HEK293 (cell line): ENCODE results near the gene LGALS7.

Experiments used
- FEZF1 ChIP-seq: fragments of 450-650 bp; formaldehyde crosslinking; IDR thresholded peaks from 2 replicates; pipeline ENCODE4 v1.5.1; 2016; ENCODE audit warnings: missing biosample characterization, missing genetic modification characterization
- SCRT1 ChIP-seq: fragments of 450-650 bp; formaldehyde crosslinking; IDR thresholded peaks from 2 replicates; pipeline ENCODE4 v1.5.1; 2016; ENCODE audit warnings: missing biosample characterization, missing genetic modification characterization, borderline replicate concordance
- TCF7L2 ChIP-seq: IDR thresholded peaks from 2 replicates; pipeline ENCODE4 v1.6.1; 2011; ENCODE audit warnings: low read depth, mild to moderate bottlenecking, inconsistent platforms, low read length, moderate library complexity, borderline replicate concordance
- ZBTB21 ChIP-seq: fragments of 450-650 bp; formaldehyde crosslinking; IDR thresholded peaks from 2 replicates; pipeline ENCODE4 v1.5.1; 2017; ENCODE audit warnings: missing biosample characterization, missing genetic modification characterization
- ZNF174 ChIP-seq: fragments of 450-650 bp; formaldehyde crosslinking; IDR thresholded peaks from 2 replicates; pipeline ENCODE4 v1.5.0; 2017; ENCODE audit warnings: missing biosample characterization, mild to moderate bottlenecking, missing genetic modification characterization
- ZNF184 ChIP-seq: fragments of 450-650 bp; IDR thresholded peaks from 2 replicates; pipeline ENCODE4 v1.5.1; 2018; ENCODE audit warnings: missing biosample characterization, mild to moderate bottlenecking, missing genetic modification characterization
- ZNF621 ChIP-seq: fragments of 450-650 bp; formaldehyde crosslinking; IDR thresholded peaks from 2 replicates; pipeline ENCODE4 v1.5.1; 2017; ENCODE audit warnings: missing biosample characterization, missing genetic modification characterization
- TF ChIP-seq, protein P1 (sequence below): fragments of 450-650 bp; formaldehyde crosslinking; IDR thresholded peaks from 2 replicates; pipeline ENCODE4 v1.5.1; 2016; ENCODE audit warnings: missing biosample characterization, missing genetic modification characterization
- TF ChIP-seq, protein P2 (sequence below): fragments of 450-650 bp; formaldehyde crosslinking; IDR thresholded peaks from 2 replicates; pipeline ENCODE4 v1.5.1; 2016; ENCODE audit warnings: missing biosample characterization, missing genetic modification characterization
- TF ChIP-seq, protein P3 (sequence below): fragments of 450-650 bp; formaldehyde crosslinking; IDR thresholded peaks from 2 replicates; pipeline ENCODE4 v1.5.1; 2016; ENCODE audit warnings: missing biosample characterization, missing genetic modification characterization
- TF ChIP-seq, protein P4 (sequence below): fragments of 450-650 bp; formaldehyde crosslinking; IDR thresholded peaks from 2 replicates; pipeline ENCODE4 v1.5.1; 2017; ENCODE audit warnings: missing biosample characterization, missing genetic modification characterization
- TF ChIP-seq, protein P5 (sequence below): fragments of 450-650 bp; formaldehyde crosslinking; IDR thresholded peaks from 2 replicates; pipeline ENCODE4 v1.5.0; 2017; ENCODE audit warnings: missing biosample characterization, missing genetic modification characterization, borderline replicate concordance

DNA sequence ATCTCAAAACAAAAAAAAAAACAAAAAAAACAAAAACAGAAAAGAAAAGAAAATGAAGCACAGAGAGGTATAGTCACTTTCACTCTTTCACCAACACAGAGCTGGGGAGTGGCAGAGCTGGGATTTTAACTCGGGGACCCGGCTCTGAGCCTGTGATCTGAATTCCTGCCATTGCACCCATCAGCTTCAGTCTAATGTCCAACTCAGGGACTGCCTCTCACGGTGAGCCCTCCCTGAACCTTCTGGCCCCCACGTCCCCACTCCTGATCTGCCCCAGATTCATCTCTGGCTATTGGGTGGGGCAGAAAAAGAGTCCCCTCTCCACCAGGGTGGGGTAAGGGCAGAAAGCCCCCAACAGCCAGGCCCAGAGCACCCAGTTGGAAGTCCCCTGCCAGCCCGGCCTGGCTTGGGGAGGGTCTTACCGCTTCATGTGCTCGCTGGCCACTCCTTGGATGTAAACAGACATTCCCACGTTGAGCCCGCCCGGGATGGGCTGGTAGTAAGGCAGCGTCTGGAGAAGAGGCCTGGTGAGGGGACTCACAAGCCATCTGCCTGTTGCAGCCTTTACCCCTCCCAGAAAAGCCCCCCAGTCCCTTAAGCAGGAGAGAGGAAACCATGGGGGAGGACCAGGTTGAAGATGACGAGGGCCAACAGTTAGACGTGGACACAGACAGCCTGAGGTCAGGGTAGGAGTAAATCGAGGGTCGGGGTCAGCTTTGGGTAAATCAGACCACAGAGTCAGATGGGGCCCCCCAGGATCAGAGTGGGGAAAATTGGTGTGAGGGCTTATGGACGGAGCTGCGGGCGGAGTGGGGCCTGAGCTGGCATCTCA, 38.9 kb upstream of the LGALS7 start:
- TF ChIP-seq, protein P1, sequence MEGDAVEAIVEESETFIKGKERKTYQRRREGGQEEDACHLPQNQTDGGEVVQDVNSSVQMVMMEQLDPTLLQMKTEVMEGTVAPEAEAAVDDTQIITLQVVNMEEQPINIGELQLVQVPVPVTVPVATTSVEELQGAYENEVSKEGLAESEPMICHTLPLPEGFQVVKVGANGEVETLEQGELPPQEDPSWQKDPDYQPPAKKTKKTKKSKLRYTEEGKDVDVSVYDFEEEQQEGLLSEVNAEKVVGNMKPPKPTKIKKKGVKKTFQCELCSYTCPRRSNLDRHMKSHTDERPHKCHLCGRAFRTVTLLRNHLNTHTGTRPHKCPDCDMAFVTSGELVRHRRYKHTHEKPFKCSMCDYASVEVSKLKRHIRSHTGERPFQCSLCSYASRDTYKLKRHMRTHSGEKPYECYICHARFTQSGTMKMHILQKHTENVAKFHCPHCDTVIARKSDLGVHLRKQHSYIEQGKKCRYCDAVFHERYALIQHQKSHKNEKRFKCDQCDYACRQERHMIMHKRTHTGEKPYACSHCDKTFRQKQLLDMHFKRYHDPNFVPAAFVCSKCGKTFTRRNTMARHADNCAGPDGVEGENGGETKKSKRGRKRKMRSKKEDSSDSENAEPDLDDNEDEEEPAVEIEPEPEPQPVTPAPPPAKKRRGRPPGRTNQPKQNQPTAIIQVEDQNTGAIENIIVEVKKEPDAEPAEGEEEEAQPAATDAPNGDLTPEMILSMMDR (tag by site-specific recombination), result no peak
- TF ChIP-seq FEZF1 (no peak), SCRT1 (no peak), ZNF184 (tag by site-specific recombination) (no peak), ZNF621 (tag by site-specific recombination) (no peak), TCF7L2 (no peak), ZNF174 (tag by site-specific recombination) (no peak), ZBTB21 (no peak)
- TF ChIP-seq, protein P2, sequence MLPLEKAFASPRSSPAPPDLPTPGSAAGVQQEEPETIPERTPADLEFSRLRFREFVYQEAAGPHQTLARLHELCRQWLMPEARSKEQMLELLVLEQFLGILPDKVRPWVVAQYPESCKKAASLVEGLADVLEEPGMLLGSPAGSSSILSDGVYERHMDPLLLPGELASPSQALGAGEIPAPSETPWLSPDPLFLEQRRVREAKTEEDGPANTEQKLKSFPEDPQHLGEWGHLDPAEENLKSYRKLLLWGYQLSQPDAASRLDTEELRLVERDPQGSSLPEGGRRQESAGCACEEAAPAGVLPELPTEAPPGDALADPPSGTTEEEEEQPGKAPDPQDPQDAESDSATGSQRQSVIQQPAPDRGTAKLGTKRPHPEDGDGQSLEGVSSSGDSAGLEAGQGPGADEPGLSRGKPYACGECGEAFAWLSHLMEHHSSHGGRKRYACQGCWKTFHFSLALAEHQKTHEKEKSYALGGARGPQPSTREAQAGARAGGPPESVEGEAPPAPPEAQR, result no peak
- TF ChIP-seq, protein P3, sequence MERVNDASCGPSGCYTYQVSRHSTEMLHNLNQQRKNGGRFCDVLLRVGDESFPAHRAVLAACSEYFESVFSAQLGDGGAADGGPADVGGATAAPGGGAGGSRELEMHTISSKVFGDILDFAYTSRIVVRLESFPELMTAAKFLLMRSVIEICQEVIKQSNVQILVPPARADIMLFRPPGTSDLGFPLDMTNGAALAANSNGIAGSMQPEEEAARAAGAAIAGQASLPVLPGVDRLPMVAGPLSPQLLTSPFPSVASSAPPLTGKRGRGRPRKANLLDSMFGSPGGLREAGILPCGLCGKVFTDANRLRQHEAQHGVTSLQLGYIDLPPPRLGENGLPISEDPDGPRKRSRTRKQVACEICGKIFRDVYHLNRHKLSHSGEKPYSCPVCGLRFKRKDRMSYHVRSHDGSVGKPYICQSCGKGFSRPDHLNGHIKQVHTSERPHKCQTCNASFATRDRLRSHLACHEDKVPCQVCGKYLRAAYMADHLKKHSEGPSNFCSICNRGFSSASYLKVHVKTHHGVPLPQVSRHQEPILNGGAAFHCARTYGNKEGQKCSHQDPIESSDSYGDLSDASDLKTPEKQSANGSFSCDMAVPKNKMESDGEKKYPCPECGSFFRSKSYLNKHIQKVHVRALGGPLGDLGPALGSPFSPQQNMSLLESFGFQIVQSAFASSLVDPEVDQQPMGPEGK, result no peak
- TF ChIP-seq, protein P4, sequence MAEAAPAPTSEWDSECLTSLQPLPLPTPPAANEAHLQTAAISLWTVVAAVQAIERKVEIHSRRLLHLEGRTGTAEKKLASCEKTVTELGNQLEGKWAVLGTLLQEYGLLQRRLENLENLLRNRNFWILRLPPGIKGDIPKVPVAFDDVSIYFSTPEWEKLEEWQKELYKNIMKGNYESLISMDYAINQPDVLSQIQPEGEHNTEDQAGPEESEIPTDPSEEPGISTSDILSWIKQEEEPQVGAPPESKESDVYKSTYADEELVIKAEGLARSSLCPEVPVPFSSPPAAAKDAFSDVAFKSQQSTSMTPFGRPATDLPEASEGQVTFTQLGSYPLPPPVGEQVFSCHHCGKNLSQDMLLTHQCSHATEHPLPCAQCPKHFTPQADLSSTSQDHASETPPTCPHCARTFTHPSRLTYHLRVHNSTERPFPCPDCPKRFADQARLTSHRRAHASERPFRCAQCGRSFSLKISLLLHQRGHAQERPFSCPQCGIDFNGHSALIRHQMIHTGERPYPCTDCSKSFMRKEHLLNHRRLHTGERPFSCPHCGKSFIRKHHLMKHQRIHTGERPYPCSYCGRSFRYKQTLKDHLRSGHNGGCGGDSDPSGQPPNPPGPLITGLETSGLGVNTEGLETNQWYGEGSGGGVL, result no peak
- TF ChIP-seq, protein P5, sequence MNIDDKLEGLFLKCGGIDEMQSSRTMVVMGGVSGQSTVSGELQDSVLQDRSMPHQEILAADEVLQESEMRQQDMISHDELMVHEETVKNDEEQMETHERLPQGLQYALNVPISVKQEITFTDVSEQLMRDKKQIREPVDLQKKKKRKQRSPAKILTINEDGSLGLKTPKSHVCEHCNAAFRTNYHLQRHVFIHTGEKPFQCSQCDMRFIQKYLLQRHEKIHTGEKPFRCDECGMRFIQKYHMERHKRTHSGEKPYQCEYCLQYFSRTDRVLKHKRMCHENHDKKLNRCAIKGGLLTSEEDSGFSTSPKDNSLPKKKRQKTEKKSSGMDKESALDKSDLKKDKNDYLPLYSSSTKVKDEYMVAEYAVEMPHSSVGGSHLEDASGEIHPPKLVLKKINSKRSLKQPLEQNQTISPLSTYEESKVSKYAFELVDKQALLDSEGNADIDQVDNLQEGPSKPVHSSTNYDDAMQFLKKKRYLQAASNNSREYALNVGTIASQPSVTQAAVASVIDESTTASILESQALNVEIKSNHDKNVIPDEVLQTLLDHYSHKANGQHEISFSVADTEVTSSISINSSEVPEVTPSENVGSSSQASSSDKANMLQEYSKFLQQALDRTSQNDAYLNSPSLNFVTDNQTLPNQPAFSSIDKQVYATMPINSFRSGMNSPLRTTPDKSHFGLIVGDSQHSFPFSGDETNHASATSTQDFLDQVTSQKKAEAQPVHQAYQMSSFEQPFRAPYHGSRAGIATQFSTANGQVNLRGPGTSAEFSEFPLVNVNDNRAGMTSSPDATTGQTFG (tag by site-specific recombination), result no peak
